LNCaP clone FGC (cell line): Measurements from ENCODE around the gene AVPI1.
"Not testable (repeated sequence)": the region's sequence is repeated elsewhere in the genome, so short reads cannot be mapped to it uniquely, and the experiment has no call there.

ENCODE experiments used
- DNase-seq: peaks from one replicate; pipeline ENCODE4 v3.0.0-alpha.2; 2011; ENCODE audit warnings: low read depth
- H3K4me3 ChIP-seq: 2 replicates; pipeline ENCODE4 v1.5.1; 2011; ENCODE audit warnings: mild to moderate bottlenecking, low read depth, low read length, control low read depth
- TF ChIP-seq, protein P1 (sequence below): IDR thresholded peaks from 2 replicates; pipeline ENCODE4 v1.5.1; 2012; ENCODE audit warnings: mild to moderate bottlenecking; ENCODE audit not compliant: control insufficient read depth, insufficient read depth; ENCODE audit errors: extremely low read depth

The AVPI1 gene

DNA sequence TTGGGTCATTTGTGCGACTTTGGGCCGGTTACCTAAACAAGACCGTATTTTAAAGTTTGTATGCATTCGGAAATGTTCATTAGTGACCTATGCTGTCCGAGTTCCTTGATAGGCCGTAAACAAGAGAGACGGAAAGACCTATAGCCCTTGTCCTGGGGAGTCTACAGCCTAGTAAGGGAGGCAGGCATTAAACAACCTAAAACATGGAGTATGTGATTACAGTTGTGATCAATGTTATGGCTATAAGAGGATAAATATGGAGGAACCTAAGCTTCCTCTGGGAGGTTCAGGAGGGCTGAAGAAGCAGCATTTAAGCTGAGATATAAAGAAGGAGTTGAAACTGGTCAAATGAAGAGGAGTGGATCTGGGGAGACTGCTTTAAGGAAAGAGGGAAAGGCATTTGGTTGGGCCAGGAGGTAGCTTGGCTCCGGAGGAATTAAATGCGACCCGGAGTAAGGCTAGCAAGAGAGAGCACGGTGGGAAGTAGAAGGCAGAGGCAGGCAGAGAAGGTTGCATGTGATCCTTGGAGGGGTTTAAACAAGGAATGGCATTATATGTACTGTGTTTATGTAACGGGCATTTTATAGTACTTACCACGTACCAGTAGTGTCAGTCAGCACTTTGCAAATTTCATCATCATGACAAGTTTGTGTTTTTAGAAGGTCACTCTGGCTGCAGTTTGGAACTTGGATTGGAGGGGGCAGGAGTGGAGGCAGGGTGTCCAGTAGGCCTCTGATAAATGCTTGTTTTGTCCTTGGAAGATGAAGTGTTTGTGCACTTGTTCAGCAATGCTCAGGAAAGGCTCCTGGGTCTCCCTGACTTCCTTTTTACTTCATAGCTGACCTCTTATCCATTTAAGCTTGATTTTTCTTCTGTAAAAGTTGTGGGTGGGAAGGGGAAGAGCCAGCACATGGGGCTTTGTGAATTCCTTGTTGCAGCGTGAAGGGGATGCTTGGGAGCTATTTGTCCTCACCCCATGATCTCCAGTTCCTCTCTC, 1.0 kb upstream of the AVPI1 start:
- TF ChIP-seq, protein P1, sequence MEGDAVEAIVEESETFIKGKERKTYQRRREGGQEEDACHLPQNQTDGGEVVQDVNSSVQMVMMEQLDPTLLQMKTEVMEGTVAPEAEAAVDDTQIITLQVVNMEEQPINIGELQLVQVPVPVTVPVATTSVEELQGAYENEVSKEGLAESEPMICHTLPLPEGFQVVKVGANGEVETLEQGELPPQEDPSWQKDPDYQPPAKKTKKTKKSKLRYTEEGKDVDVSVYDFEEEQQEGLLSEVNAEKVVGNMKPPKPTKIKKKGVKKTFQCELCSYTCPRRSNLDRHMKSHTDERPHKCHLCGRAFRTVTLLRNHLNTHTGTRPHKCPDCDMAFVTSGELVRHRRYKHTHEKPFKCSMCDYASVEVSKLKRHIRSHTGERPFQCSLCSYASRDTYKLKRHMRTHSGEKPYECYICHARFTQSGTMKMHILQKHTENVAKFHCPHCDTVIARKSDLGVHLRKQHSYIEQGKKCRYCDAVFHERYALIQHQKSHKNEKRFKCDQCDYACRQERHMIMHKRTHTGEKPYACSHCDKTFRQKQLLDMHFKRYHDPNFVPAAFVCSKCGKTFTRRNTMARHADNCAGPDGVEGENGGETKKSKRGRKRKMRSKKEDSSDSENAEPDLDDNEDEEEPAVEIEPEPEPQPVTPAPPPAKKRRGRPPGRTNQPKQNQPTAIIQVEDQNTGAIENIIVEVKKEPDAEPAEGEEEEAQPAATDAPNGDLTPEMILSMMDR: no peak
- peak overlapping the region; percentile 73 for H3K4me3 ChIP-seq
- DNase-seq: no peak

DNA sequence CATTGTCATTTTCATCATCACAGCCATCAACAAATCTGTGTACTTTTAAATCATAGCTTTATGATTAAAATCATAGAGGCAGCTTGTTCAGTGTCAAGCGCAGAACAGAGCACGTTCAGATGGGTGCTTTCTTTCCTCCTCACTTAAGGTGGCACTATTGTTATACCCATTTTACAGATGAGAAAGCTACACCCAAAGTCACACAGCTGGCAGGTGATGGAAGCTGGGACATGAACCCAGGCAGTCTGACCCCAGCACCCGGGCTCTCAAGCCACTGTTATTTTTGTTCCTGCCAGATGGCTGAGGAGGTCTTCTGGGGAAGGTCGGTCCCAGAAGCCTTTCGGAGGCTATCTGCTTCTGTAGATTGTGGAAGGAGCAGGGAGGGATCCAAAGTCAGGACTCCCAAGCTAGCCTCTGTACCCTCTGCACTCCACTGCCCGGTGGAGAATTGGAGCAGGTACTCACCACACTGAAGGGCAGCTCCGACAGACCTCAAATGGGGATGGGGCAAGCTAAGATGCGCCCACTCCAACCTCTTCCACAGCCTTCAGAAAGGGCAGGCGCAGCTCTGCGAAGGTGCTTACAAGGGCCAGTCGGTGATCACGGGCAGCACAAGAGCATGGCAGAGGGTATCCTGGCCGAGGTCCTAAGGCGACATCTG, 610 bp downstream of the AVPI1 start:
- peak overlapping the region; percentile 73 for H3K4me3 ChIP-seq
- peak; percentile 8 for DNase-seq

DNA sequence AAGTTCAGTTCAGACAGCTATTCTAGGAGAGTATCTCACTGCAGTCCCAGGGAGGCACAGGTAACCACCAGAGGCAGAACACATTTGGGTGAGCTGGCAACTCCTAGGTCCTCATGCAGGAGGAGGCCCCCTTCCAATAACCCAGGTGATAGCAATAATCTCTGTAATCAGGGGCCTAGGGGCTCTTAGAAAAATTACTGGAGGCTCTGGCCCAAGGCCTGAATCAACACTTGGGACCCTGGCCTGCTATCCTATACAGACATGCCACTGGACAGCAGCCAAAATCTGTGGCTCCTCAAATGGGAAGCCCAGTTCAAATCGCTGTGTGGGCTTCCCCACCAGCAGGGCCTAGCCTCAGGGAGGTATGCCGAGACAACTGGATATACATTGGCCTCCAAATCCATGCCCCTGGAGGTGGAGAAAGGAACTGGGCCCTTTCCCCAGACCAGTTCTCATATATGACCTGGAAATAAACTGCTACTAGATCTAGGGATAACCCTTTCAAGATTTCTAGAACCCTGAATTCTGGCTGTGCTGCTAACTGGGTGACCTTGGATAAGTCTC, 1.6 kb downstream of the AVPI1 start:
- H3K4me3 ChIP-seq: no peak overlapping the region
- DNase-seq: no peak
- TF ChIP-seq, protein P1: no peak

More for the DNA sequence above, 610 bp downstream of the AVPI1 start:
- TF ChIP-seq, protein P1: peak; percentile 17; the same call in 1 of the 2 replicates

DNA sequence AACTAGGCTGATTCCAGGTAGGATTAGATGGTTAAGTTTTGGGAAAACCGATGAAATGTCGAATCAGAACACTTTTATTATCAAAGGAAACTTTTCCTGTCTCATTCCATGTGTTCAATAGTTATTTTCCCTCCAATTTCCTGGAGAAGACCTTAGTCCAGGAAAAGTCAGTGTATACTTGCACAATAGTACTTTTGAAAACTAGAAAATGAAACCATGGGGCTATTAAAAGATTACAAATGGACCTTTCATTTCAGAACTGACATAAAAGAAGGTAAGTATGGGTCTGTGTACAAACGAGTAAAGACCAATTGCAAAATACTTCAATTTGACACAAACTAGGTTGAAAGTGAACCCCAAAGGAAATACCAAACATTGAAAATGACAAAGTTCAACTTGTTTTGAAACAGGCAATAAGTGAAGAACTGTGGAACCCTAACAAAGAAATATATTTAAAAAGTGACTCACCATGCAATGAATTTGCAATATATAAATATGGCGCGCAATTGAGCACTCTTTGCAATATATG, 2.1 kb downstream of the AVPI1 start:
- TF ChIP-seq, protein P1: no peak
- no peak for DNase-seq
- no peak overlapping the region for H3K4me3 ChIP-seq

DNA sequence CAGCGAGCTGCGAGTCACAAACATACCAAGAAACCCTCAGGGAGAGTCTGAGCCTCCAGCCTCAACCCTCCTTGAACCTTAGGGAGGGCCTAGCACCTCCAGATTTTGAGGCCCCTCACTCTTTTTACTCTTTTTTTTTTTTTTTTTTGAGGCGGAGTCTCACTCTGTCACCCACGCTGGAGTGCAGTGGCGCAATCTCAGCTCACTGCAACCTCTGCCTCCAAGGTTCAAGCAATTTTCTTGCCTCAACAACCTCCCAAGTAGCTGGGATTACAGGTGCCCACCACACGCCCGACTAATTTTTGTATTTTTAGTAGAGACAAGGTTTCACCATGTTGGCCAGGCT, 2.7 kb downstream of the AVPI1 start:
- not testable (repeated sequence) for DNase-seq, H3K4me3 ChIP-seq

DNA sequence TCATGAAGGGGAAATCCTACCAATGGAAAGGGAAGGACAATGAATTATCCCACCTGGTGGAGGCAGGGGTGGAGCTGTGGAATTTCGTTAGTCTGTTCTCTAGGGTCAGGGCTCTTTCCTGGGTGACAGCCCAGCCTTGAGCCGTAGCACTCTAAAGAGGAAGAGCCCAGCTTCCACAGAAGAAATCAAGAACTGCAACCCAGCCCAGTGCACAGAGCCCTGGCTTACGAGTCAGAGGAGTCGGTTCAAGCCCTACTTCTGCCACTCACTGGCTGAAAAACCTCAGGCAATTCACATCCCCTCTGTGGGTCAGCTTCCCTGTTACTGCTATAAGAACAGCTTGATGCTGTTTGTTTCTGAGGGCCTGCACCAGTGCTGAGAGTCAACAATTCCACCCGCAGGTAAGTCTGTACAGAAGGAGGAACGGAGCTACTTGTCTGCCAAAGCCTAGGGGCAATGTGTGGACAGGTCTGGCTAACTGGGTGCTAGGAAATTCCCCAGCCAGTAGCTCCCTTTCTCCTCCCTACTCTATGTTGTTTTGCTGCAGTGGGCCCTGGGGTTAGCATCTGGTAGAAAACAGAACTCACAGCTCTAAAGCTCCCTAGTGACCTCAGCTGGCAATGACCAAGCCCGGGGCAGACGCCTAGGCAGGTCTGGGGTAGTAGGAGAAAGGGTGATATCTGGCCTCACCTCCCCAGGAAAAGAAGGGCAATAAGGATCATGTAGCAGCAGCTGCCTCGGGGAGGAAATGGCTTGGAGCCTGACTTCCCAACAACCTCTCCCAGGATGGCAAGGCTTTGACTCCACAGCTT, 3.3 kb downstream of the AVPI1 start:
- TF ChIP-seq, protein P1: no peak
- no peak overlapping the region for H3K4me3 ChIP-seq
- DNase-seq: no peak
